Measurements from ENCODE around the gene SOCS6. TPM values are rescaled to one million over a fixed set of nuclear protein-coding genes. Genes with fewer than 3 reads are reported as not detected.

SOCS6 gene
- total RNA-seq, 1 donor from 2014 or later = 21.8 TPM

DNA sequence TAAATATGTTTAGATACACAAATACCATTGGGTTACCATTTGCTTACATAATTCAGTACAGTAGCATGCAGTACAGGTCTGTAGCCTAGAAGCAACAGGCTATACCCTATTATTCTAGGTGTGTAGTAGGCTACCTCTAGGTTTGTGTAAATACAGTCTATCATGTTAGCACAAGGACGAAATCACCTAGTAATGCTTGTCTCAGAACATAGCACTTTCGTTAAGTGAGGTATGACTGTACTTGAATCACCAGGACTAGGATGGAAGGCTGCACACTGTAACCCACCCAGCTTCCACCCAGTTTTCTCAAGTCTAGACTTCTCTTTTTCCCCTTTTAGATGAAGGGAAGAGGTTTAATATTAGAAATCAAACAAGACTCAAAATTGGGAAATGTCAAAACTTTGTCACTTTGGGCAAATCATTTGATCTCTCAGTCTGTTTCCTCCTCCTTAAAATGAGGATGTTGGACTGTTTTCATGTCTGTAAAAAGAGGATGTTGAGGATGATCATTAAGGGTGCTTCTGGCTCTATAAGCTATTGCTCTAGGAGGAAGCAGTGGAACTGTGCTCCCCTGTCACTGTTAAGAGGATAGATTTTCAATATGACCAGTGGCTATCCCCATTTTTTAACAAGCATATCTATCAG lies 3.7 kb upstream of the SOCS6 start:
- intact Hi-C loops (cut with DNase I) = loop anchor here (5.0 kb wide), 1 partner anchor 38 kb away; no protein-coding TSS in a partner anchor
- DNase-seq (ENCODE audit: missing footprints) = no peak
- ATAC-seq = no peak

DNA sequence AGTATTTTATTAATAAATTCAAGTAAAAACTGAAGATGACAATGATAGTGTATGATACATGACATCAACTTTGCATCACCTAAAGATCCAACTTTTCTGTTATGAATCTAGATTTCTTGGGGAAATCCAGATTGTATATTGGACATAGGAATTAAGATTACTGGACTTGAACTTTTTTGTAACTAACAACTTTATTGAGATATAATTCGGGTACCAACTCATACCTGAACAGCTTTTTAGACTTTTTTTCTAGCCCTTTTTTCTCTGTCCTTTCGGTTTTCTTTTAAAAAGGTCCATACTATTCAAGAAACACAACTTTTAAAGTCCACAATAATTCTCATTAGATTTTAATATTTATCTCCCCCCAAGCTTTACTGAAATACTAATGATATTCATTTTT lies 1.1 kb upstream of the SOCS6 start:
- no peak for DNase-seq (ENCODE audit: missing footprints)
- intact Hi-C loops (cut with DNase I) = loop anchor here (2.0 to 5.0 kb wide), 3 partner anchors 40 to 147 kb away; partner anchors contain the start of gene RTTN
- ATAC-seq = no peak

DNA sequence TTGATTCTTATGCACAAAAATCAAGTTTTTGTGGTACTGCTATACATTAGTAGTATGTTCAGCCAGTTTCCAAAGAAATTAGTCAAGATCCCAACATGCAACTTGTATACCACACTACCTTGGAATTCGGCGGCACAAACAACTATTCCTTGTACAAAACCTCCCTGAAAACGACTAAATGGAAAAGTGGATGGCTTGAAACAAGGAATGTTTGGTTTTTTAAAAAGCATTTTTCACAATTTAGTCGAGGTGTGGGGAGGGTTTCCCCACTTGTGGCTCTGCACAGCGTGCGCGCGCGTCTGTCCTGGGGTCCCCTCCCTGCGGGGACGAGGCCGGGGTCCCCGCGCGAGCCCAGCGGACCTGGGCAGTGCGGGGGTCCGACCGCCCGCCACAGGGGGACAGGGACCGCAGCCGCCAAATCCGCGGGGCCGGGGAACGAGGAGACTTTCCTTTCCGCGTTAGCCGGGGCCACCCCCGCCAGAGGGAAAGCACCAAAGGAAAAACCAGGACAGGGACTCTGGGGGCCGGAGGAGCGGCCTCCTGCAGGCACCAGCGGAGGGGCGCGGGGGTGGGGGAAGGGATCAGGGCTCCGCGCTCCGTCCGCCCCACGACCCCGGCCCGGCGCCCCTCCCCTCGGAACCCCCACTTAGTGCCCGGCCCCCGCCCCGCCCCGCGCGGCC lies 534 bp upstream of the SOCS6 start:
- peak; percentile 16 for ATAC-seq
- intact Hi-C loops (cut with DNase I) = loop anchor here (2.0 to 5.0 kb wide), 3 partner anchors 41 to 146 kb away; partner anchors contain the start of gene RTTN
- no peak for DNase-seq (ENCODE audit: missing footprints)

DNA sequence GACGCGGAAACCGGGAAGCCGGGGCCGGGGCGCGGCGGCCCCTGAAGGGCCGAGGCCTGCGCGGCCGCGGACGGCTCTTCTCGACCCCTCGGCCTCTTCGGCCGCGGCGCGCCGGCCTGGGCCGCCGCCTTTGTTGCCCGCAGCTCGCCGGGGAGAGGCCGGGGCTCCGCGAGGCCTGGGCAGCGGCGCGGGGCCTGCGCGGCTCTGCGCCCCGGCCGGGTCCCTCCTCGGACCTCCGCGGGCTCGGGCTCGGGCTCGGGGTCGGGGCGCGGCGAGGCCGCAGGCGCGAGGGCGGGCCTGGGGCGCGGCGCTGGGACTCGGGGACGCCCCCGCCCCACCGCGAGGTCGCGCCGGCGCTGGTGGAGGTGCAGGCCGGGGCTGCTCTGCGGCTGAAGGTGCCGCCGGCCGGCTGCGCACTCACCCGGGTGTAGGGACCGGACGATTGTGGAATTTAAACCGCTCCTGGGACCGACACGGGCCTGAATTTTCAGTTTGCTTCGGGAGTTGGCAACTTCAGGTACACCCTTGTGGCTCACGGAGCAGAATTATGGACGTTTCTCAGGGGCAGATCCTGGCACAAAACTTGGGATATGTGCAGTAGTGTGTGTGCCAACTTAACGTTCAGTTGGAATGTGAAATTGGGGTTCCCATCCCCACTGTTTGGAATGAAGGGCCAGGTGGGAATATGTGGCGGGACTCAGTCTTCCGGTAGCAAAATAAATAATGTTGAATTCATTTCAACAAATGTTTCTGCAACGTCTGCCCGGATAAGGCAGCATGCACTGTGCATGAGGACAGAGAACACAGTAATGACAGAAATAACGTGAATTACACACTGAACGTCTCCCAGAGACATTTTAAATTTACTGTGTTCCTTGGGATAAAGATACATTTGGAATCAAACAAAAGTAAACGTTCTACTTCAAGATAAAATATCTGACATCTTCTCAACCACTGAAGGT lies 787 bp downstream of the SOCS6 start:
- peak; percentile 27 for ATAC-seq
- DNase-seq (ENCODE audit: missing footprints) = no peak
- intact Hi-C loops (cut with DNase I) = loop anchor here (2.0 to 5.0 kb wide), 3 partner anchors 42 to 145 kb away; partner anchors contain the start of gene RTTN

DNA sequence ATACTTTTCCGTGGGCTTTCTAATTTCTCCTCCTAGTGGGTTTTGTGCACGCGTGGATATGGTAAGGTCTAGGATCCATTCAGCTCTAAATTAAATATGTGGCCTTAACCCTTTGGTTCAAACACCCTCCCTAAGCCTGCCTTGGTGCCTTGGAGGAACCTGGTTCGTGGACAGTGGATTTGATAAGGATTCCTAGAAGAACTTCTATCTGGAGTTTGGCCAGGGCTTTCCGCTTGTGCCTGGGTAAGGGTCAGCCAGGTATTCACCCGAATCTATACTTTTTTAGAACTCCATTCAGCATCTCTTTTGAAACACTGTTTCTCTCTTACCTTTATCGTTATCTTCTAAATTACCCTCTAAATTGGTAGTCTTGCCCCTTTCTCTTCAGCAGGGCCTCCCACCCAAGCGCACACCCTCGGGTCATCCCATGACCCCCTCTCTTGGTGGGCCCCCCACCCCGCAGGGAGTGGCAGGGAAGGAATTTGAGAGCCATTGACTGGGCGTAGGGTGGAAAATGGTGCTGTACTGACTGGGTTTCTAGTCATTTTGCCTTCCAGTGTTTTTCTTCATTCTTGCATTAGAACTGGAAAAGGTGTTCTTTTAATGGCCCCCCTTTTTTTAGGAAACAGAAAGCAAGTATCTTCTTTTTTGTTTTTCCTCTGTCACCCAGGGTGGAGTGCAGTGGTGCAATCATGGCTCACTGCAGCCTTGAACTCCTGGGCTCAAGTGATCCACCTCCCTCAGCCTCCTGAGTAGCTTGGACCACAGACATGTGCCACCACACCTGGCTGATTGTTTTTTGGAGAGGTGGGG lies 1.8 kb downstream of the SOCS6 start:
- no peak for DNase-seq (ENCODE audit: missing footprints)
- no peak for ATAC-seq
- intact Hi-C loops (cut with DNase I) = no loop called here

DNA sequence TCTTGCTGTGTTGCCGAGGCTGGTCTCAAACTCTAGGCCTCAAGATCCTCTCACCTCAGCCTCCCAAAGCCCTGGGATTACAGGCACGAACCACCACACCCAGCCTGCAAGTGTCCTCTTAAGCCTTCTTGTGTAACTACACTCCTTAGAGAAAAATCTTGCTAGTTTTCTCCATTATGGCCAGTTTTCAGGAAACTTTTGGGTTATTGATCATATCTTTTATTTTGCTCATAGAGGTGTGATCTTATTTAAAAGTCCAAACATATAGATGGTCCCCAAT lies 2.4 kb downstream of the SOCS6 start:
- ATAC-seq (no peak), DNase-seq (ENCODE audit: missing footprints) (no peak)
- intact Hi-C loops (cut with DNase I) = no loop called here

DNA sequence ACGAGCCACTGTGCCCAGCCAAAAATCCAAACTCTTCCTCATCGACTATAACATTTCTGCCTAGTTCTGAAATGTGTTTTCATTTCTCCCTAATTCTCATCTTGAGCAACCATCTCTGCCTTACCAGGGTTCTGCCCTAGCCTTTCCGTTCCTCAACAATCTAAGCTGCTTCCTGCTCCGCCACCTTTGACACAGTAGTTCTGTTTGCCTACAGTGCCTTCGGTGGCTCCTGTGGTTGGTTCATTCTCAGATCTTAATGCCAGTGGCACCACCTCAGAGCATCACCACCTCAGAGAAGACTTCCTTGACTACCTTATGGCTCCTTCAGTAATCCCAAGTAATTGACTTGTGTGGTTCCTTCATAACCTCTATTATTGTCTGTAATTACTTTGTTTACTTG lies 3.8 kb downstream of the SOCS6 start:
- DNase-seq (ENCODE audit: missing footprints) (no peak), ATAC-seq (no peak)
- intact Hi-C loops (cut with DNase I) = no loop called here

DNA sequence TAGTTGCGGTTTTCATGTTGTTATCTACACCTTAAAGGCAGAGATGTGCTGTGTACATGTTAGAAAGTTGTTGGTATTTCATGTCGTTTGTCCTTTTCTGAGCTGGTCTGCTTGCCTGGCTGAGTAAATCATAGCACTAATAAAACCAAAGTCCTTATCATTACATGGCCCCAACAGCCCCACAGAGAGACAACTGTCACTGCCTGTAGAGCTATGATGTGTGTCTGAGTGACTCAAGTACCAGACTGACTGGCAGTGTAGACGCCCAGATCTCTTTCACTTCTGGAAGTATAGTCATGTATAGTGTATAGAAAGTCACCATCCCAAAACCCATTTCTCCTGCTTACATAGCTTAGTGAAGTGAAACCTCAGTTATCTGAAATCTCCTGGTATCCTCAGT lies 4.3 kb downstream of the SOCS6 start:
- ATAC-seq (no peak), DNase-seq (ENCODE audit: missing footprints) (no peak)
- intact Hi-C loops (cut with DNase I) = no loop called here

DNA sequence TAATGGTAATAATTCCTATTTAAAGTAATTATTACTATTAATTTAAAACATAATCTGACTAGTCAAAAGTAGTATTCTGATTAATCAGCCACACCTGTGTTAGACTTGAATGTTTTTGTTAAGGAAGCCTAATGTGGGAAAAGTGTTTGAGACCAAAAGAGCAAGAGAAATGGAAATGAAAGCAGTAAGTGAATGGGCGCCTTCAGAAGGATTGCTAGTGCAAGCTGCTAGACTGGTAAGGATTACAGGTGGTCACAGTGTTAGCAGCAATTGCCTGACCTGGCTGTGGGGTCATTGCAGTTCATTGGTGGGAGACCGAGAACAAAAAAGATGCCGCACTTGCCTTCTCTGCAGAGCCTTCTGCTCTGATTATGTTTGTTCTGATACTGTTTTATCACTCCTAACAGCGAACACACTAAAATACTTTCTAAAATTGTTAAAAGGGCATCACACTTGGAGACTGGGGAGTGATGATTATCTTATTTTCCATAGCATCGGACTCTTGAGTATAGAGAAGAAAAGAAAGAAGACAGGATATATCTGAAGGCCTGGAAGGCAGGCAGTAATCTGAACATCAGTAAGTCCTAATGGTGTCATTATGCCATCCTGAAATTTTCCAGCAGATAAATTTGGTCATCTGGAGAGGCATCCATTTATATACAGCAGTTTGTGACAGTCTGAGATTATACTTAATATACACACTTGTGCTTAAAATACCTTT lies 5.8 kb downstream of the SOCS6 start:
- ATAC-seq = no peak
- intact Hi-C loops (cut with DNase I) = loop anchor here (5.0 kb wide), 1 partner anchor 43 kb away; no protein-coding TSS in a partner anchor
- DNase-seq (ENCODE audit: missing footprints) = no peak

DNA sequence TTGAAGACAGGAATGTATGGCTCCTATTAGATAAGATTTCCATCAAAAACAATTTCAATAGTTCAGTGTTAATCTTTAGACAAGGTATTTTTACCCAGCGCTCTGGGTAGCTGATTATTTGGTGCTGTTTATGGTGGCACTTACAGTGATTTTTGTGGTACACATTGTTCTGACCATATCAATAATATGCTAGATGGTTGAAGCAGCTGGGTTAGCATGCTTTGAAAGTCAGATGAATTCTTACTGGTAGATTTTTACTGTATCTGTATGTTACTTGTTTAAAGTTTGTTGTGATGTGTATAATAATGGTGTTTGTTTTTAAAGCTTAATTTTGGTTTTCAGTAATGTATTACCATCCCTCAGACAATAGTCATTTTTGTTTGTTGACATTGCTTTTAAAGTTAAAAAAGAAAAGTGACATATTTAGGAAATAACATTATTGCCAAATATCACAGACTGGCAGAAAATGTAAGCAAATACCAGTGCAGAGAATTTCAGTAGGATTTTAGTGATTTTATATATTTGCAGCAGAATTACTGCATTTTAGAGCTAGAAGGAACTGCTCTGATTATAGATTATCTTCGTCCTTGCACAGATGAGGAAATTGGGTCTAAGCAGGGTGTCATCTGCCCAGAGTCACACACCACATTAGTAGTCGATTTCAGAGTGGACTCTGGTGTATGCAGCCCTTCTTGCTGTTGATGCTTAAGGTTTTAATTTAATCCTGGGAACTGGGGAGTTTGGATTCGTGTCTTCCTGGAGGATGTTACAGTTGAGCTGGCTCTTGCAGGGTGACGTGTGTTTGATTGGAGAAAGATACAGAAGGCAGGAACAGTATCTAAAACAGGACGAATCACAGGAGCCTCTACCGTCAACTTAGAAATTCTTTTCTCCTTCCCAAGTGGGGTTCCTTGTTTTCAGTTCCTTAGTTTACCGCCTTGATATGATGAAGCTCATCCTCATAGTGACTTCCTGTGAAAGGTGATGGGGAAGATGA lies 6.6 kb downstream of the SOCS6 start:
- DNase-seq (ENCODE audit: missing footprints) (no peak), ATAC-seq (no peak)
- intact Hi-C loops (cut with DNase I) = loop anchor here (5.0 kb wide), 1 partner anchor 42 kb away; no protein-coding TSS in a partner anchor

DNA sequence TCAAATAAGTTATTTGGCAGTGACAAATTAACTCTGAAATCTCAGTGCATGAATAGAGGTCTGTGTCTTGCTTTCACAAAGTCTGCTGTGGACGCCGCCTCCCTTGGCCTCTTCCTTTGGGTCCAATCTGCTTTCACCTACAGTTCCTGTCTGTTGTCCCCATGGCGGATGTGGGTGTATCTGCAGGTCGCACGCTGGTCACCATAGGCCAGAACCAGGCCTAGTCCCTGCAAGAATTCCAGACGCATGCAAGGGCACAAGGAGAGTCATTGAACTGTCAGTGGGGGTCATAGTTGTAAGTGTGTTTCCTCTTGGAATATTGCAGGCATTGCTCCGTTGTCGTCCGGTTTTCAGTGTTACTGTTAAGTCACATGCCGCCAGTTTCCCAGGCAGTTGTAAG lies 7.4 kb downstream of the SOCS6 start:
- intact Hi-C loops (cut with DNase I) = loop anchor here (5.0 kb wide), 1 partner anchor 41 kb away; no protein-coding TSS in a partner anchor
- no peak for DNase-seq (ENCODE audit: missing footprints)
- ATAC-seq = peak; percentile 70

DNA sequence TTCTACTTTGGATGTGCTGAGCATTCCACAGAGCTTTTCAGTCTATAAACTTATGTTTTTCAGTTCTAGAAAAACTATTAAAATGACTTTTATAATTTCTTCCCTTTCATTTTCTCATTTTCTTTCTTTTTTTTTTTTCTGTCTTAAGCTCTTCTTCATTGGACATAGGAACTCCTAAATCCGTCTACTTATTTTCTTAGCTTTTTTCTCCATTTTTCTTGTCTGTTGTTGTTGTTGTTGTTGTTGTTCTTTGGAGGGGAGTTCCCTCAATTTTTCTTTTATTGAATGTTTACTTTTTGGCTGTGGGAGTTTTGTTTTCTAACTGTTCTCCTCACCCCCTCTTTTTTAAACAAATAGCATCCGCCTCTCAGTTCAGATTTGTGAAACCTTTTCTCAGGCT lies 7.9 kb downstream of the SOCS6 start:
- ATAC-seq = no peak
- intact Hi-C loops (cut with DNase I) = loop anchor here (5.0 kb wide), 1 partner anchor 41 kb away; no protein-coding TSS in a partner anchor
- no peak for DNase-seq (ENCODE audit: missing footprints)

DNA sequence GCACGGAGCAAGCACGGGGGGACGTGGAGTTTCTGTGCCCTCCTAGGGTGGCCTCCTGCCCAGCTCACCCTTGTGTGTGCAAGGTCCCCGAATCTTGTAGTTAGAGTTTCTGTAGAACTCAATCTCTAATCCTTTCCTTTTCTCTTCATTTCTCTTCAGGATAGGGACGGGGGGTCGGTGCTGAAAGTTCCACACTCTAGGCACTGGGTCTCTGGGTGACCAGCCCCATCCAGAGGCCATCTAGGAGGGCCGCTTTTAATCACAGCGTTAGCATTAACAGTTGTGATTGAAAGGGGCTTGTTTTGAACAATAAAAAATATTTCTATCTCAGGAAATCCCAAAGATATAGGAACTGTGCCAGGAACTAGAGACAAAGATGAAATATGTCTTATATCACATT lies 10.5 kb downstream of the SOCS6 start:
- DNase-seq (ENCODE audit: missing footprints) (no peak), ATAC-seq (no peak)
- intact Hi-C loops (cut with DNase I) = loop anchor here (5.0 kb wide), 1 partner anchor 38 kb away; no protein-coding TSS in a partner anchor

DNA sequence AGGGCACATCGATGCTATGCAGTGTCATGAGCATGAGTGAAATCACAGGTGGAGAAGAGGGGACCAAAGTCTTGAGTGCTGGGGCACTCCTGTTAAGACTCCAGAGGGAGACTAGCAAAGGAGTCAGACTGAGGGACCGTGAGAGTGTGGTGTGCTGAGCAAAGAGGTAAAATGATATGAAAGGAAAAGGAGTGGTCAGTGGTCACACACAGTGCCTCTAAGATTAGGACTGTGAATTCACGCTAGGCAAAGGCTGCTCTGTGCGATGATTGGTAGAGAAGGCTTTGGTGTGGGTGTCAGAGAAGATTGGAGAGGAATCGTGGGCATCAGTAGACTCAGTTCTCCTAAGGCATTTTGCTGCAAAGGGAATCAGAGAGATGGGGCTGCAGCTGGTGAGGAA lies 12.8 kb downstream of the SOCS6 start:
- DNase-seq (ENCODE audit: missing footprints) = no peak
- intact Hi-C loops (cut with DNase I) = no loop called here
- no peak for ATAC-seq

DNA sequence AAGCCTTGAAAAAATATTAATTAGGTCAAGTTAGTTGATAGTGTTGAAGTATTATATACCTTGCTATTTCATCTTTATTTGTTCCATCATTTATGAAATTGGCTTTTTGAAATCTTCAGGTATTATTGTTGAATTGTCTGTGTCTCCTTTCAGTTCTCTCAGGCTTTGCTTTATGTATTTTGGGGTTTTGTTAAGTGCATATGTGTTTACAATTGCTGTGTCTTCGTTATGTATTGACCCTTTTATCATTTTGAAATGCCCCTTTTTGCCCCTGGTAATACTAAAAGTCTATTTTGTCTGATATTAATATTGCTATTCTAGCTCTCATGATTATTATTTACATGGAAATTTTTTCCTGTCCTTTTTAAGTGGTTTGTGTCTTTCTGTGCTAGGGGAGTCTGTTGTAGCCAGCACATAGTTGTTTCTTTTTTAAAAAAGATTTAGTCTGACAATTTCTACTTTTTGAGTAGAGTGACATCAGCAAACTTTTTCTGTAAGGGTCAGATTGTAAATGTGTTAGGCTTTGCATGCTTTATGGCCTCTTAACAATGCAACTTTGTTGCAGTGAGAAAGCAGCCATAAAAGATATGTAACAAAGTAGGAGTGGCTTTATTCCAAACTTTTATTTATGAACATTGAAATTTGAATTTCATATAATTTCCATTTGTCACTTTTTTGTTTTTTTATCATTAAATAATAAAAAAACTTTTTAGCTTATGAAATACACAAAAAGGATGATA lies 19.9 kb downstream of the SOCS6 start:
- ATAC-seq (no peak), DNase-seq (ENCODE audit: missing footprints) (no peak)
- intact Hi-C loops (cut with DNase I) = no loop called here
